ENCODE measurements around the gene HOOK1.
A peak's percentile ranks its signal among the peaks of the same experiment; 100 is the strongest.

- TF ChIP-seq, protein P1, sequence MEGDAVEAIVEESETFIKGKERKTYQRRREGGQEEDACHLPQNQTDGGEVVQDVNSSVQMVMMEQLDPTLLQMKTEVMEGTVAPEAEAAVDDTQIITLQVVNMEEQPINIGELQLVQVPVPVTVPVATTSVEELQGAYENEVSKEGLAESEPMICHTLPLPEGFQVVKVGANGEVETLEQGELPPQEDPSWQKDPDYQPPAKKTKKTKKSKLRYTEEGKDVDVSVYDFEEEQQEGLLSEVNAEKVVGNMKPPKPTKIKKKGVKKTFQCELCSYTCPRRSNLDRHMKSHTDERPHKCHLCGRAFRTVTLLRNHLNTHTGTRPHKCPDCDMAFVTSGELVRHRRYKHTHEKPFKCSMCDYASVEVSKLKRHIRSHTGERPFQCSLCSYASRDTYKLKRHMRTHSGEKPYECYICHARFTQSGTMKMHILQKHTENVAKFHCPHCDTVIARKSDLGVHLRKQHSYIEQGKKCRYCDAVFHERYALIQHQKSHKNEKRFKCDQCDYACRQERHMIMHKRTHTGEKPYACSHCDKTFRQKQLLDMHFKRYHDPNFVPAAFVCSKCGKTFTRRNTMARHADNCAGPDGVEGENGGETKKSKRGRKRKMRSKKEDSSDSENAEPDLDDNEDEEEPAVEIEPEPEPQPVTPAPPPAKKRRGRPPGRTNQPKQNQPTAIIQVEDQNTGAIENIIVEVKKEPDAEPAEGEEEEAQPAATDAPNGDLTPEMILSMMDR (IDR thresholded peaks at IDR 0.05), result no peak
- TF ChIP-seq POLR2A (IDR thresholded peaks at IDR 0.05), result peak in 1 of 2 donors; percentile 43
Observed at GRCh38 chr1:59814901-59815825, at the start of gene HOOK1.
